Colonic mucosa (tissue), 4 donors: Measurements from ENCODE around the gene ZNF302. TPM values are rescaled to one million over a fixed set of nuclear protein-coding genes. Genes with fewer than 3 reads are reported as not detected.

Source experiments
- DNase-seq: peaks from one replicate; pipeline ENCODE4 v3.0.0-alpha.2; 2020
- H3K27ac ChIP-seq: fragments of 200-600 bp; one replicate; pipeline ENCODE4 v1.8.0; 2021
- H3K27me3 ChIP-seq: fragments of 200-600 bp; one replicate; pipeline ENCODE4 v1.8.0; 2021
- H3K36me3 ChIP-seq: fragments of 200-600 bp; one replicate; pipeline ENCODE4 v1.8.0; 2021
- H3K4me1 ChIP-seq: fragments of 200-600 bp; one replicate; pipeline ENCODE4 v1.8.0; 2021; ENCODE audit warnings: mild to moderate bottlenecking
- H3K4me3 ChIP-seq: fragments of 200-600 bp; one replicate; pipeline ENCODE4 v1.8.0; 2021
- H3K9ac ChIP-seq, 2 donors: one replicate each; pipeline ENCODE4 v1.7.0; 2013; ENCODE audit warnings: control low read depth in 2 of 2, low read depth in 2 of 2, low read length in 2 of 2
- H3K9me3 ChIP-seq: fragments of 200-600 bp; one replicate; pipeline ENCODE4 v1.8.0; 2021
- intact Hi-C: fragments of 100-400 bp; cut with DNase I; formaldehyde crosslinking; loops from one replicate; pipeline ENCODE4 v1.14.1; 2022
- total RNA-seq, 2 donors: library from RNA; stranded (reverse); fragmentation: NEBNext Ultra II Directional in 1 of 2; extraction: Animal tissue kit (Norgen Biotek cat#: 25700) in 1 of 2; gene quantifications; one replicate each; pipeline ENCODE4 v1.2.1, GENCODE V29; 2021
- TF ChIP-seq, protein P1 (sequence below): fragments of 200-600 bp; IDR thresholded peaks from one replicate; pipeline ENCODE4 v1.8.0; 2022; ENCODE audit warnings: antibody characterized with exemption, mild to moderate bottlenecking
- donor health status: healthy.
- donor health status: DM: no; HTN: no; CAD: no.
- donor health status: DM: no; HTN: no; CAD: no.

The ZNF302 gene
- total RNA-seq, 2 donors from 2014 or later, result 11.8 to 12.6 TPM

GRCh38 chr19:34731964-34732363 lies 54.5 kb downstream of the ZNF302 start:
- no peaks in the 10 kb centered on the region for H3K27me3 ChIP-seq
- H3K9ac ChIP-seq, result no peak overlapping the region
- TF ChIP-seq, protein P1, sequence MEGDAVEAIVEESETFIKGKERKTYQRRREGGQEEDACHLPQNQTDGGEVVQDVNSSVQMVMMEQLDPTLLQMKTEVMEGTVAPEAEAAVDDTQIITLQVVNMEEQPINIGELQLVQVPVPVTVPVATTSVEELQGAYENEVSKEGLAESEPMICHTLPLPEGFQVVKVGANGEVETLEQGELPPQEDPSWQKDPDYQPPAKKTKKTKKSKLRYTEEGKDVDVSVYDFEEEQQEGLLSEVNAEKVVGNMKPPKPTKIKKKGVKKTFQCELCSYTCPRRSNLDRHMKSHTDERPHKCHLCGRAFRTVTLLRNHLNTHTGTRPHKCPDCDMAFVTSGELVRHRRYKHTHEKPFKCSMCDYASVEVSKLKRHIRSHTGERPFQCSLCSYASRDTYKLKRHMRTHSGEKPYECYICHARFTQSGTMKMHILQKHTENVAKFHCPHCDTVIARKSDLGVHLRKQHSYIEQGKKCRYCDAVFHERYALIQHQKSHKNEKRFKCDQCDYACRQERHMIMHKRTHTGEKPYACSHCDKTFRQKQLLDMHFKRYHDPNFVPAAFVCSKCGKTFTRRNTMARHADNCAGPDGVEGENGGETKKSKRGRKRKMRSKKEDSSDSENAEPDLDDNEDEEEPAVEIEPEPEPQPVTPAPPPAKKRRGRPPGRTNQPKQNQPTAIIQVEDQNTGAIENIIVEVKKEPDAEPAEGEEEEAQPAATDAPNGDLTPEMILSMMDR, result no peak
- H3K36me3 ChIP-seq, result no peaks in the 10 kb centered on the region
- no peak overlapping the region for H3K27ac ChIP-seq
- no peak overlapping the region for H3K4me3 ChIP-seq
- no peaks in the 10 kb centered on the region for H3K4me1 ChIP-seq
- H3K9me3 ChIP-seq, result no peaks in the 10 kb centered on the region
- intact Hi-C loops, result loop anchor here (5.0 kb wide), 1 partner anchor 55 kb away; the partner anchor contains the start of genes SCGB2B2 and ZNF302
- DNase-seq, result no peak

DNA sequence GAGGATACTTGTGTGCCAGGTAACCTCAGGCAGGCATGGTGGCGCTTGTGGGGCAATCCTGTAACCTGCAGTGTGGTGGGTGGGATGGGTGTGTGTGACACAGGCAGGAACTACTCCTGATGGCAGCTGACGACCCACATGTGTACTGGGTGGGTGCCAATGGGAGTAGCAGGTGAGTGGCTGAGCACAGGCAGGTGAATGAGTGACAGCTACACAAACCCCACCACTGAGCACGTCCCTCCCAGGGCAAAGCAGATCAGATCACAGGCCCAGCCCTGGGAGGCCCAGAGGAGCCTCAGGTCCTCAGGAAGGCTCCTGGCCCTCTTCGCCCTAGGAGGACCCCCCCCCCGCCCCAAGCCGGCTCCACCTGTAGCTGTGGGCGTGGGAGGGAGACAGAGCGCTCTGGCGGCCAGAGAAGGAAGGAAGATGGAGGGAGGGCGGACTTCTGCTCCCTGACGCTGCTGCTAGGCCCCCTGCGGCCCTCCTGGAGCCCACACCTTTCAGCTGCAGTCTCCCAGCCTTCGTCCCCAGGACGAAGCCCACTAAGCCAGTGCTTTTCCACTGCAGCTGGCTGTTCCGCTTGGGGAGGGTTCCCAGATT lies 55.2 kb downstream of the ZNF302 start:
- Histone ChIP-seq H3K4me3 (peak overlapping the region; percentile 48), H3K4me1 (no peaks in the 10 kb centered on the region), H3K36me3 (no peaks in the 10 kb centered on the region), H3K27ac (no peak overlapping the region), H3K9ac (peak overlapping the region; percentile 38 to 48), H3K27me3 (no peaks in the 10 kb centered on the region), H3K9me3 (no peaks in the 10 kb centered on the region)
- intact Hi-C loops, result loop anchor here (5.0 kb wide), 1 partner anchor 55 kb away; the partner anchor contains the start of genes SCGB2B2 and ZNF302
- TF ChIP-seq, protein P1, result no peak
- DNase-seq, result peak; percentile 19

DNA sequence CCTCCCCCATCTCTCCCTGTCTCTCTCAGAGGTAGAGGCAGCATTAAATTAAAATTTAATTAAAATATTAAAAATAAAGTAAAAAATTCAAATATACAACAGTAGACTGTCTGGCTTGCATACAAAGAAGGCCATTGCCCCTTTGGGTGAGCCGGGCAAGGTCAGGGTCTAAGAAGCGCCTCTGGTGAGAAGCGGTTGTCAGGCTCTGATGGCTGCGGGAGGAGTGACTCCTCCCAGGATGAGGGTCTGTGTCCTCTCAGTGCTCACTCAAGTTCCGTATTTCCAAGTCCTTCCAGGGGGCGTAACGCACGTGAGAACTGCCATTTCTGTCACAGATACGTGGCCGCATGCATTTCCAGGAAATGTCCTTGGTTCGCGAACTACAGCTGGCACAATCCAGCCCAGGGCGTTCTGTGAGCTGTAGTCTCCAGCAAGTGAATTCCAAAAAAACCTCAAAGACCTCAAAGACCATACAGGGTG lies 55.8 kb downstream of the ZNF302 start:
- Histone ChIP-seq H3K9ac (peak overlapping the region; percentile 41 to 84), H3K4me3 (peak overlapping the region; percentile 48), H3K36me3 (no peaks in the 10 kb centered on the region), H3K27ac (peak overlapping the region; percentile 86), H3K27me3 (no peaks in the 10 kb centered on the region), H3K9me3 (no peaks in the 10 kb centered on the region), H3K4me1 (no peaks in the 10 kb centered on the region)
- TF ChIP-seq, protein P1, result no peak
- no peak for DNase-seq
- intact Hi-C loops, result loop anchor here (5.0 kb wide), 1 partner anchor 56 kb away; the partner anchor contains the start of genes SCGB2B2 and ZNF302

- intact Hi-C loops, result loop anchor here (2.0 to 5.0 kb wide), 2 partner anchors 39 to 57 kb away; partner anchors contain the start of genes SCGB2B2, ZNF302 and ZNF599
- Histone ChIP-seq H3K27ac (peak within 1 kb of the TSS; percentile 86), H3K36me3 (no peaks in the 10 kb centered on the region), H3K4me1 (no peaks in the 10 kb centered on the region), H3K27me3 (no peaks in the 10 kb centered on the region), H3K9me3 (no peaks in the 10 kb centered on the region), H3K9ac (peak within 1 kb of the TSS; percentile 82 to 84), H3K4me3 (peak within 1 kb of the TSS; percentile 48)
- DNase-seq, result peak; percentile 92
- TF ChIP-seq, protein P1, result no peak
Observed at GRCh38 chr19:34733746-34734536, 56.5 kb downstream of the ZNF302 start, which contains the start of gene ZNF181. Gene ZNF181, plus strand, starts transcription at chr19:34734243. Its CDS starts 795 bp downstream, at chr19:34735038.

DNA sequence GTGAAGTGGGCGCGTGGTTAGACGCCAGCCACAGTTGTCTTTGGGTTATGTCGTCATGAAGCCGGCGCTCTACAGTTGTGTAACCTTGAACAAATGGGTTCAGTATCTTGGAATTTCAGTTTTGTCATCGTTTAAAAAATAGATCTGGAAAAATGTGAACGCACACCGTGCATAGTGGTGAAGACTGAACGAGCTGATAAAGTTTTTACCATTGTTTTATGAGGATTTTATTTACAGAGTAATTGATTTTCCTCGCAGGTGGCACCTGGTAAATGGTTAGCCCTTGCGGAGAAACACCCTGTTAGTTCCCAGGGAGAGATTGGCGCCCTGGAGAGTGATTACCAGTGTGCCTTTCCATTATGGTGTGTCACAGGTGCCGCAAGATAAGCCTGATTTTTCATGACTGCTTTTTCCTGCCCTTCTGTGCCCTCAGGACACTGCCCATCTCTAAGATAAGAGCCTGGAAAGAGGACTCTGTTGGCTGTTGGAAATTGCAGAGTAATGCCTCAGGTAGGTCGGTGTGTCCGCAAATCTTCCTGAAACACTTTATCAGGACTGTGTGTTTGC lies 57.1 kb downstream of the ZNF302 start:
- TF ChIP-seq, protein P1, result no peak
- Histone ChIP-seq H3K27me3 (no peaks in the 10 kb centered on the region), H3K4me3 (peak overlapping the region; percentile 48), H3K9me3 (no peaks in the 10 kb centered on the region), H3K36me3 (no peaks in the 10 kb centered on the region), H3K9ac (peak overlapping the region; percentile 82 to 84), H3K4me1 (no peaks in the 10 kb centered on the region), H3K27ac (peak overlapping the region; percentile 86)
- intact Hi-C loops, result loop anchor here (2.0 to 5.0 kb wide), 2 partner anchors 38 to 57 kb away; partner anchors contain the start of genes SCGB2B2, ZNF302 and ZNF599
- DNase-seq, result peak; percentile 48
